Dedifferentiated amniotic fluid mesenchymal stem cell (primary cell): ENCODE data around the gene SLC5A12.

ENCODE experiments used
- DNase-seq: peaks from one replicate; pipeline ENCODE4 v3.0.0-alpha.2; 2016; ENCODE audit errors: extremely low spot score

Gene SLC5A12

DNA sequence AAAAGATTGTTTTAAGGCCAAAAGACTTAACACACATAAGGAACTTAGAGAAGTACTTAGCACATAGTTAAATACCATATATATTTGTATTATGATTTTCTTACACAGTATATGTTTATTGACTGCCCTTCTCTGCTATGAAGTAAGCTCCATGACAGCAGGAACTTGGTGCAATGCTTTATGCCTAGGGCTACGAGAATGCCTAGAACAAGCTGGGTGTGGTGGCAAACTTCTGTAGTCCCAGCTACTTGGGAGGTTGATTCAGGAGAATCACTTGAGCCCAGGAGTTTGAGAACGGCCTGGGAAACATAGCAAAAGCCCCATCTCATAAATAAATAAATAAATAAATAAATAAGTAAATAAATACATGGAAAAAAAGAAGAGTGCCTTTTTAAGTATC is 1.9 kb downstream of the SLC5A12 start:
- DNase-seq: peak; percentile 26

DNA sequence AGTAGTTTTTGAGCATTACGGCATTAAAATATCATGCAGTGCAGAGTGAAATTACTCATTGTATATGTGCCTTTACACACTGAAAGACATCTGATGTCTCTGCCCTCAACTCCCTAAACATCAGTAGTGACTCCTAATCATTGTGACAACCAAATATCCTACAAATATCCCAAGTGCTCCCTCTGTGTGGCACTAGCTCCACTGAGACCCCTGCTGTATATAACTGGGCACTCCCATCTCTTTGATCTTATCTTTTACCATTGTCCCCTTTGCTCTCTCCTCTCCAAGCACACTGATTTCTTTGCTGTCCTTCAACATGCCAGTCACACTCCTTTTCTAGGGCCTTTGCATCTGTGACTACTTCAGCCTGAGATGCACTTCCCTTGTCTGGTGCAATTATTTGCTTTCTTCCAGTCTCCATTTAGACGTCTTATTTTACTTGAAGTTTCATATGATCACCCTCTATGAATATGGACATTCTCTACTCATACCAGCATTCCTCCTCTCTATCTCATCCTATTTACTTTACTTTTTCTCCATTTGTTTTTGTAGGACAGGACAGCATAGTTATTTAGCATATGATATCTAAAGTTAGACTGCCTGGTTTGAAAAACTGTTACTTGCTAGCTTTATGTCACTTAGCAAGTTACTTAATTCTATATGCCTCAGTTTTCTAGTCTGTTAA is 2.4 kb downstream of the SLC5A12 start:
- DNase-seq: no peak

DNA sequence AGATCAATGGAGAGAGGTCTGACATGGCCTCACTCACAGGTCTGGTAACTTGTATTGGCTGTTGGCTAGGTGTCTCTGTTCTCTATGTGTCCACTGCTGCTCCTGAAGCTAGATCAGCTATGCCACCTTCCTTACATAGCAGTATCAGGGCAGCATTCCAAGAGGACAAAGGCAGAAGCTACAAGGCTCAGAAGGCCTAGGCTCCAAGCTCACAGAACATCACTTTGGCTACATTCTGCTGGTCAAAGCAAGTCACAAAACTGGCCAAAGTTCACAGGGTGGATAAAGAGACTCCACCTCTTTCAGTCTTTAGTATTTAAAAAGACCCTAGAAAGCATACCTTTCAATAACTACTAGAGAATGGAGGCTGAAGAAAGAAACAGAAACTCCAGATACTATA is 4.1 kb downstream of the SLC5A12 start:
- DNase-seq: no peak

DNA sequence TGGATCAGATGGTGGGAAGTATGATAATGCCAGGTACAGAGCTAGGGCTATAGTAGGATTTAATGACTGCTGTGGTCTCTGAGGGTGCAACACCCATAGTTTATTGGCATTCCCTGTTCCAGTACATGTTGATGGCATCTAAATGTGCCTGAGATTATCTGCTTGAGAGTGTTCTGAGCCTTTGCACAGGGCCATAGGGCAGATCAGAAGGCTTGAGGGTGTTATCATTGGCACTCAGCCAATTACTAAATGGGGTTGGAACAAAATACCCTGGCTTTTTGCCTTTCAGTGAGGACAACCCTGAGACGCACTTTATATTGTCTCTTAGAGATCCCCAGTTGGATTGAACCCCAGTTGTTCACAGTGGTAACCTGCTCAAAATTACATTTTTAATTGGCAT is 6.7 kb downstream of the SLC5A12 start:
- DNase-seq: no peak

DNA sequence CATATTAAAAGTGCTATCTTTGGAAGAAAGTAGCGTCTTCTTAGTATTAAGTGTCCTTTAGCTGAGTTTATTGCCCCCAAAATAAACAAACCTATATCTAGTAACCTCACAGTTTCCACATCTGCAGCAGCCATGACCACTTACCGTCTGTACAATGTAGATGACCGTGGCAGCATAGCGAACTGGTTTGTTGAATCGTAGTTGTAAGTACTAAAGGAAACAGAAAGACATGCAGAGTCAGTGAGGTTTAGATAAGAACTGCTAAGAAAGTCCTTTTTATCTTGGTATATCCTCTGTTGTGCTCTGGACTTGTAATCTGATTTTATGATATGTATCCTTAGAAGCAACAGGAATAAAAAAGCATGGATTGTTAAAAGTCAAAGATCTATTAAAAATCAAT is 9.4 kb downstream of the SLC5A12 start:
- DNase-seq: no peak

DNA sequence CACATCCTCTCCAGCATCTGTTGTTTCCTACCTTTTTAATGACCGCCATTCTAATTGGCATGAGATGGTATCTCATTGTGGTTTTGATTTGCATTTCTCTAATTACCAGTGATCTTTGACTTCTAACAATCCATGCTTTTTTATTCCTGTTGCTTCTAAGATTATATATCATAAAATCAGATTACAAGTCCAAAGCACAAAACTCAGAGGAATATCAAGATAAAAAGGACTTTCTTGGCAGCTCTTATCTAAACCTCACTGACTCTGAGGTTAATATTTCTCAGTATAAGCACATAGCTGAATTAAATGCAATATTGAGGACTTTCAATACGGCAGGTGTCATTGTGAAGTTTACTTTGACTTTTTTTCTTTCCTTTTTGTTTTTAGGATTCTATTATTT is 11.4 kb downstream of the SLC5A12 start:
- no peak for DNase-seq

DNA sequence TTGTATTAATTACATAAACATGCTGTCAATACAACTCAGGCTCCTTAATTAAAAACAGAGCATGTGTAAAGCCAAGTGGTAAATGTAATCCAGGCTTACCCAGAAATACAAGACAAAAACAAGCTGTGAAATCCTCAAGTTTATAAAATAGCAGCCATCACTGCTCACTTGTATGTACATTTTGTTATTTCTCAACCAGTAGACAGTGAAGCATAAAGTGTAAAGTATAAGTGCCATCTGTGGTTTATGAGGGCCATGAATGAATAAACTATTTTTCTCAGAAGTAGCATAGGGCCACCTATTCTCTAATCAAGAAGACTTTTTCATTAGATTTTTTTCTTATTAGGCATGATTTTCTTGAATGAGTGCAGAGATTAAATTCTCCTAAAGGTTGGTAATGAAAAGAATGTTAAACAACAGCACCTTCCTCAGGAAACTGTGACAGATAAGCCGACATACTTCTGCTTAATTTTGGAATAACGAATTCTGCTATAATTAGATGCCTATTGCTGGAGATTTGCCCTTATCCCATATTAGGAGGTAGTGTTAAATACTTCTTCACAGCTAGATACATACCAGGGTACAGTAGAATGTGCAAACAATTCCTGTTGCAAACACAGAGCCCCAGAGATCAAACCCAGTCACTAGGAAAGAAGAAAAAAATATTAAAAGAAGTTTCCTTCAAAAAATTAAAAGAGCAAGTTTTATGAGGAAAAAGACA is 13.0 kb downstream of the SLC5A12 start:
- DNase-seq: no peak

DNA sequence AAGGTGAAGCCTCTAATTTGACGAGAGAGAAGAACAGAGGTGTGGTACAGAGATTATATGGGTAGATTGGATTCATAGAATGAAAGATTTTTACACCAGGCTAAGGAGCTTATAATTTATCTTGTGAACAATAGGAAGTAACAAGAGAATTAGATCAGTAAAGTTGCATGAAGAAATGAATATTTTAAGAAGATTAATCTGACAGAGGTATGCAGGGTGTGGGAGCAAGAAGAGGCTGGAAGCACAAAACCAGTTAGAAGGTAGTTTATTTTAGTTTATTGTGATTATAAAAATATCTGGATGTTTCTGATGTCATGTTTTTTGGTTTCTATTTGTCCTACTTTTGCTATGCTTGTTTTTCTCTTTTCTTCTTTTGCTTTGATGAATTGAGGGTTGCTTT is 15.7 kb downstream of the SLC5A12 start:
- DNase-seq: no peak

DNA sequence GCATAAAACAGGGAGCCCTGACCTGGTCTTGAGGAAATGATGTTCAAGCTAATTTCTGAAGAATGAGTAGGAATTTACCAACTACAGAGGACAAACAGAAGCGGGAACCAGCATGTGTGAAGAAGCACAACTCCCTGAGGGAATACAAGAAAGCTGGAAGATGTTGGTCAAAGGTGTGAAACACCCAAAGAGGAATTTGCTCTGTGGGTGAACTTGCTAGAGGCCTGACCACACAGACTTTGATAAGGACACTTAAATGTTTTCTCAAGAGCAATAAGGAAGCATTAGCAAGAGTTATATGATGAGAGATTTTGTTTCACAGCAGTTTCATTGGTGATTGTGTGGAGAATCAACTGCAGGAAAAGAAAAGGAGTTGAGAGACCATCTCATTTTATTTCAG is 17.6 kb downstream of the SLC5A12 start:
- no peak for DNase-seq

DNA sequence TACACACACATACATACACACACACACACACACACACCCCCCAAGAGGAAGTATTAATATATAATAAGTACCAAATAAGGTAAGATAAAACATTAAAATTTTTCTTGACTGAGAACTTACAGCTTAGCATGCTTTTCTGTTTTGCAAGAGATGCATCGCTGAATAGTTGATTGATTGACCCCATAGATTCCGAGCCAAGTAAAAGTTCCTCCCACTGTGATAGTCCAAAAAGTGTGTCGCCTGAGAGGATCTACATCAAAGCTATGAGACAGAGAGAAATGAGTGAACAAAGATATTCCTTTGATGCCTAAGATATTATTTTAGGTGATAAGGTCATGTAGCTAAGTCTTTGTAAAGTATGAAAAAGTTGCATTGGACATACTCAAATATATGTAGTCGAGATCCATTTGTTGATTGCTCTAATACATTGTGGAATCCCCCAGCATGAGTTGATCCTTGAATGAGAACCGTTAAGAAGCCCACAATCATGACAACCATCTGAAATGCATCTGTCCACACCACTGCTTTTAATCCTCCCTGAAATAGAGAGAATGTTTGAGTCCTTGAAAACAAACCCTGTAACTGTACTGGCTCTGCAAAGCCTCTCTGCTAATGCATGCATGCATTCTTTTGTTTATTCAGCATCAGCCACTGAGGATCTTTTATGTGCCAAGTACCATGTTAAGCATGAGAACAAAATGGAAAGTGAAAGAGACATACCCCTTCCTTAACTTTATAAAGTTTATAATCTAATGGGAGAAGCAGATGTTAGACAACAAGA is 18.3 kb downstream of the SLC5A12 start:
- peak; percentile 42 for DNase-seq

DNA sequence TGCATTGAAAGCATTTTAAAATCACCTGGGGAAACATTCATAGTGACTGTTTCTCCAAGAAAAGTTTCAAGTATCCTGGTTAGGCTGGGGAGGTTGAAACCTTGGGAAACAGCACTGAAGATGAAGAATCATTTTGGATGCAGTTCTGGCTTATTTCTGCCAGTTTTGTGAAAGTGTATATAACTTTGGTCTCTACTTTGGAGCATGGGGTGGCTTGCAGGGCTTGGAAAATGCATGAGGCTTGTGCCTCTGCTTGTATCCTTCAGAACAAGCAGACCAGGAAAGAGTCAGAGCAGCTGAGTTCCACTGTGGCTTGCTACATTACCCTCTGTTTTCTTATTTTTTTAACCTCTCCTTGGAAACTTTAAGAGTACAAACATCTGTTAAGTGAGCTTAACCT is 19.5 kb downstream of the SLC5A12 start:
- DNase-seq: no peak

DNA sequence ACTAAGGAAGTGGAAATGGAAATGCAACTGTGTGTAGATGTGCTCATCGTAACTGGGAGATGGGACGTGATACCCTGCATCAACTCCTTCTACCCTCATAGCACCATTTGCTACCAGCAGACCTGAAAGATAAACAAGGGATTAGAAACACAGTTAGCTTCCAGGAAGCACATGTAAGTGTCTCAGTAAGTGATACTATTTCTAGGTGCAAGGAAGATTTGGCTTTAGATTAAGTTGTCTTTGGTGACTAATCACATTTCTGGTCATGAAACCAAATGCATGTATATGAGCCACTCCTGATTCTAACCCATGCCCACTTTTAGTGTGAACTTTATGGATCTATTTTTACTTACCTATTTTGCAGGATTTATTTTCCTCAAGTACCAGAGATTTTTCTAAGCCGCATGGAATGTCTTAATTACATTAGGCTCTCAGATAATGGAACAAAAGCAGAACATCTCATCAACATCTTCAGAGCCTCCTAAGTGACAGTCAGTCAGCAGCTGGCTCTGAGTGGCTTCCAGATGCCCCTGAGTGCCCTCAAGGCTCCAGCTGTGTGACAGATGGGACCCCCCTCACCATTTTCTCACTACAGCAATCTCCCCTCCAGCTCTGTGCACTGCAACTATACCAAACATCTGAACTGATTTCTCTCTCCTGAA is 21.2 kb downstream of the SLC5A12 start:
- no peak for DNase-seq

DNA sequence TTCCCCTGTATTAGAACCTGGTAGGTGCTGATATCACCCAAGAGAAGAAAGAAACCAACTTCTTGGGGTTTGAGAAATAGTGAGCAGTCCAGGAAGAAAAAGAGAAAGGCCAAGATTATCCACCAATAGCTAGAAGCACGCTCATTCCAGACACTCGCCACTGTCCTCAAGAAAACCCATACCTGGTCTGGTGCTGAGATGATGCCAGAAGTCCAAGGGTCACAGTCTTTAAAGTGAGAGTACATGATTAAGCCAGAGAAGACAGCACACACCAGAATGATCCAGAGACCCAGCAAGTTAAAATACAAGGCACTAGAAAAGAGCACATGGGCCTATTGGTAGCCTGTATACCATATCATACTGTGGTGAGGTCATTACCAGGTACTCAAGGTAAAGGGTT is 23.6 kb downstream of the SLC5A12 start:
- DNase-seq: no peak

DNA sequence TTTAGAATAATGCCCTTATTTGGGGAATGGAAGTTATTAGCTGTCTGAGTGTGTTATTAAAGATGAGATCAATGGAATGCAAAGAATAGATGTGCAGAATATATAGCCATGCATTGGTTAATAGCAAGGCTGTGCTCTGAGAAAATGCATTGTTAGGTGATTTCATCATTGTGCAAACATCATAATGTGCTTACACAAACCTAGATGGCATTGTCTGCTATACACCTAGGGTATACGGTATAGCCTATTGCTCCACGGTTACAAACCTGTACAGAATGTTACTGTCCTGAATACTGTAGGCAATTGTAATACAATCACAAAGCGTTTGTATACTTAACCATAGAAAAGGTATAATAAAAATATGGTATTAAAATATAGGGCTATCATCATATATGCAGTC is 25.5 kb downstream of the SLC5A12 start:
- DNase-seq: no peak

DNA sequence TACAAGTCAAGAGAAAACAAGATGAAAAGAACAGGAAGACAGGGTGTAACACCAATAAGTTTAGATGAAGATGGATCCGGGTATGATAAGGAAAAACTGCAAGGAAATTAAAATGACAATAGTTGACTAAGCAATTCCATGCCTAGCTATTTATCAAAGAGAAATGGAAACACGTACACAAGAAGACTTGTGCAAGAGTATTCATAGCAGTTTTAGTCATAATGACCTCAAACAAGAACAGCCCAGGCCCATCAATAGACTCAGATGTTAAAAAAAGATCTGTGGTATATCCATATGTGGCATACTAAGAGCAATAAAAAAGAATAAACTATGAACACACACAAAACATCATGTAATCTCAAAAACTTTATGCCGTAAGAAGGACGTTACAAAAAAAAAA is 33.2 kb downstream of the SLC5A12 start:
- no peak for DNase-seq

DNA sequence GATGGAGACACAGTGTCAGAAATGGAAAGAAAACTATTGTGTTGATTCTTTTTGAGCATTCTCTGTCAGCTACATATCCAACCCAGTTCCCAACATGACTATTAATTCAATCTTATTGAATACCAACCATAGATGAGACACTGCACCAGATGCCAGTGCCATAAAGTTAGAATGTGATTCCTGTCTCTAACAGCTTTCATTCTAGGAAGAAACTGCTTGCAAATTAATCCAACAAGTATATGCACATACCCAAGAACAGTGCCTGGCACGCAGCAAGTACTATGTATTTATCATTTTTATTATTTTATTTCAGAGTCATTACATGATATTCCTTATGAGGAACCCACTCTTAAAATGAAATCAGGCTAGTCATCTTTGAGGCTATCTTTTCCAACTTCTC is 34.5 kb downstream of the SLC5A12 start:
- no peak for DNase-seq

DNA sequence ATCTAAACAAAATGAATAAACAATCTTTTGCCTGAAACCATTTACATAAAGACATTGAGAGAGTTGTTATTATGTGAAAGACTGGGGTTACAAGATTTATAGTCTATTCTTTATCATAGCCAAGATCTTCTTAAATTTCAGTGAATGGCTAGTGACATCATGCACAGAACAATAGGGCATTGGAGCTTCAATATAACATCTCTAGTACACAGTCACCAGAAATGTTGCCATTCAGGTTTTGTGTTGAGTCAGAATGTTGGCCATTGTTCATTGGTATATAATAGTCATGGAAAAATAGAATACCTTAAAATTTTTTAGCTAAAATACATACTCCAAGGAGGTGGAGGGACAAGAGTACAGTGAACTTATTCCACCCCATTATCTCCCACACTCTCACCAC is 44.3 kb downstream of the SLC5A12 start:
- no peak for DNase-seq

DNA sequence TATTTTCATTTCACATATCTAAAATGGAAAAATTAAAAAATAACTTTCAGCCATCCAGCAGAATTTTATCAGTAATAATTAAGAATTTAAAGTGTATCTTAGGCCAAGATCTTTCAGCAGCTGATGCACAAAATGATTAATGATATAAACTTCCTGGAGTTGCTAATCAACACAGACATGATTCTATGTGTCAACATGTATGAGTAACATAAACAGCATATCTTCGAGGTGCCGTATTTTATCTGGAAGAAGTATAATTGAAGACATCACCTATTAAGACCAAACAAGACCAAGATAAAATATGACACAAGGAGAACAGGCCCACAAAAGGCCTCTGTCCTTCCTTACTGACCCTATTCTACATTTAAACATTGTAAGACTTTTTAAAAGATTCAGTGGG is 45.2 kb downstream of the SLC5A12 start:
- DNase-seq: no peak

DNA sequence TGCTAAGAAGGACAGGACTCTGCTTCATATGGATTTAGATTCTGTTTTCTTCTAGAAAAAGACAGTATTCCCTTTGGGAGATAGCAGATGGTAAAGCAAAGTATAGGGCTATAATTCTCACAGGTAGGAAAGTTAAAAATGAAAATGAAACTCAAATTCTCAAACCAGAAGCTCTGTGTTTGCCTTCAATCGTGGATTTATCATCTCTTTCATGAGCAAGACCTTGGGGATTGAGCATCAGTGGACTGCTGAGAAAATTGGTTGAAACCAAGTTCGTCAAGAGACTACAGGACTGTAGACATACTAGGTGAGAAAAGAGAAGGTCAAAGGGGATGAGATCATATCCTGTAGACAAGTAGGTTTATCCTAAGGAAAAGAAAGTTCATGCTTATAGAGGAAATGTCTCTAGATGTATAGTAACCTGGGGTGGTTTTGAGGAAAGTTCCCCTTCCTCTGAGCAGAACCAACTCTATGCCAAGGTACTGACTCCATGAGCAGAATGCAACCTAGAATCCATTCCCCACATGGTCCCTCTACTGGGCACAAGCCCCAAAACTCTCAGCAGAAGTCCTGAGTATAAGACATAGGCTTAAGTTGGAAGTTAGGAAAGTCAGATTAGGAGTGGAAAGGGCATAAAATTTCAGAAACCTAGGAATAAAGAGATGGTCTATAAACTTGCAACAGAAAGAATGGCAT is 46.5 kb downstream of the SLC5A12 start:
- DNase-seq: no peak

DNA sequence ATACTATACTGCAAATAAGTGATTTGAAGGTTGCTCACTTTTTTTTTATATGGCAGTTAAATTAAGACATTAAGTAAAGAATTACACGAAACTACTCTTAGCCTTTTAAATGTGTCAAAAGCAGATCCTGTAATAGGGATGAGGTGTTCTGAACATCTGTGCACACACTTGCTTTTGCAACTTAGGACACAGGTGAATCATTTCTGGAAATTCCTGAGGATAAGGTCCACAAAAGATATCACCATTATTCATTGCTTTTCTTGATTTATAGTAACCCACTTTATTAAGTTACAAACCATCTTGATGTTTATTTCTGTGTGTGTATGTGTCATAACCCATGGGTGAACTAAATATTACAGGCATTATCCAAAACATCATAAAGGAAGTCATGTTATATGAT is 55.9 kb downstream of the SLC5A12 start:
- no peak for DNase-seq

DNA sequence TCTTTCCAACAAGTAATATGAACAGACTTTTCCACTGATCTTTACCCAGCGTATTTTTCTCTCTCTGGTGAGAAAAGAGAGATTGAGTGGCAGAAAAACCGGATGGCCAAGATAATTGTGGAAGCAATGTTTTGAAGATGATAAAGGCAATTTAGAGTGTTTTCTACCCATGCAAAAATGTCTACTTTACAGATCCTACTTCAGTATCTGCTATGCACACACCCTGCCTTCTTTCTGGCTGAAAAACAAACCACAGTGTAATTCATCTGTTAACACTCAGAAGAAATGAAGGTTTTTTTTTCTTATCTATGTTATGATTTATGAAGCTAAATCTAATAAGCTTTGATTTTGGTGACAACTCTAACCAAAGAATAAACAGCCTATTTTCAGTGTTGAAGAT is 56.8 kb downstream of the SLC5A12 start:
- no peak for DNase-seq

DNA sequence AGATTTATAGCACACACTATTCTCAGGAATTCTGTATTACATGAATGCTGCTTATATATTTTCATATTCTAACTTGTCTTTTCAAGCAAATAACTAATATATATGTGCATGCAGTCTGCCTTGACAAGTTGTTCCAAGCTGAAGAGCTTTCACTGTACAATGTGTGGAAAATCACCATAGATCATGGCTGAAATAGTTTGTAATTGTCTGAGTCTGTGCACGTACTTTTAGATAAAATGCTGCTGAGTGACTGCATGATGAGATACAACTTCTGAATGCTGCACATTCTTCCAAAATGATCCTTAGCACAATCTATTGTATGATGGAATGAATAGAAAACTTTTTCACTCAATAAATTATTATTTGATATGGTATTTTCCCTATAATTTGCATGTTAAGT is 58.9 kb downstream of the SLC5A12 start:
- no peak for DNase-seq
